H1 (cell line): ENCODE results near the gene ONECUT3. TPM values are rescaled to one million over a fixed set of nuclear protein-coding genes. Genes with fewer than 3 reads are reported as not detected.

Source experiments
- CTCF ChIA-PET: fragments of 300-600 bp; sonication (Branson Sonifier 250); formaldehyde crosslinking; loops from one replicate; lab custom pipeline; 2021; ENCODE audit not compliant: partially characterized antibody; lab: Charles Lee
- POLR2A ChIA-PET: fragments of 300-600 bp; sonication (Branson Sonifier 250); formaldehyde crosslinking; loops from one replicate; lab custom pipeline; 2021; ENCODE audit warnings: inconsistent platforms; ENCODE audit not compliant: partially characterized antibody; lab: Charles Lee
- DNase-seq, 2 experiments: peaks; one replicate each; pipeline versions ENCODE4 v3.0.0 to v3.0.0-alpha.2; 2010 to 2022; ENCODE audit warnings: low spot score in 2 of 2, low read depth in 1 of 2, mixed read lengths in 1 of 2
- FAIRE-seq: peaks from 2 replicates; lab custom pipeline; 2011; peaks lifted over from hg19 to GRCh38; lab: Jason Lieb, UNC
- H2AFZ ChIP-seq: 2 replicates; pipeline ENCODE4 v1.8.1; 2012; ENCODE audit warnings: low read length, inconsistent platforms
- H2AK5ac ChIP-seq: 2 replicates; pipeline ENCODE4 v1.6.1; 2013; ENCODE audit warnings: low read depth, low read length
- H2BK120ac ChIP-seq: replicated peaks from 2 replicates; pipeline ENCODE3; 2013; ENCODE audit warnings: low read depth, low read length, inconsistent platforms
- H2BK12ac ChIP-seq: 2 replicates; pipeline ENCODE4 v1.6.1; 2013; ENCODE audit warnings: low read depth, low read length
- H2BK15ac ChIP-seq: 2 replicates; pipeline ENCODE4 v1.6.1; 2013; ENCODE audit warnings: low read length
- H2BK20ac ChIP-seq: 2 replicates; pipeline ENCODE4 v1.6.1; 2013; ENCODE audit warnings: low read length
- H2BK5ac ChIP-seq: 2 replicates; pipeline ENCODE4 v1.6.1; 2013; ENCODE audit warnings: low read depth, low read length
- H3K14ac ChIP-seq: 2 replicates; pipeline ENCODE4 v1.6.1; 2013; ENCODE audit warnings: inconsistent platforms; ENCODE audit not compliant: insufficient read length
- H3K18ac ChIP-seq: 2 replicates; pipeline ENCODE4 v1.6.1; 2013; ENCODE audit warnings: low read length; ENCODE audit errors: extremely low read depth
- H3K23ac ChIP-seq: 2 replicates; pipeline ENCODE4 v1.6.1; 2013; ENCODE audit warnings: inconsistent platforms; ENCODE audit not compliant: insufficient read length
- H3K23me2 ChIP-seq: 2 replicates; pipeline ENCODE4 v1.6.1; 2013; ENCODE audit warnings: low read depth, low read length
- H3K27ac ChIP-seq: 2 replicates; pipeline ENCODE4 v1.6.1; 2011; ENCODE audit warnings: low read depth, low read length, inconsistent platforms
- H3K27me3 ChIP-seq, 4 experiments: replicated peaks in 1 of 4; 1 replicate in 1 of 4; 2 replicates in 3 of 4; pipeline versions ENCODE4 v1.6.1 to v1.8.1; 2011 to 2013; ENCODE audit warnings: low read length in 3 of 4, mild to moderate bottlenecking in 3 of 4, inconsistent platforms in 2 of 4, mixed read lengths in 2 of 4, moderate library complexity in 1 of 4; ENCODE audit not compliant: control insufficient read depth in 3 of 4, insufficient read depth in 3 of 4; ENCODE audit errors: extremely low read depth in 1 of 4
- H3K36me3 ChIP-seq, 4 experiments: 2 replicates each; pipeline versions ENCODE4 v1.6.1 to v1.8.1; 2011 to 2013; ENCODE audit warnings: mild to moderate bottlenecking in 4 of 4, low read length in 3 of 4, moderate library complexity in 2 of 4, control low read depth in 1 of 4, inconsistent platforms in 1 of 4; ENCODE audit not compliant: insufficient read depth in 4 of 4, control insufficient read depth in 2 of 4
- H3K4ac ChIP-seq: replicated peaks from 2 replicates; pipeline ENCODE3; 2013; ENCODE audit warnings: low read length, low read depth, mixed read lengths, inconsistent platforms; ENCODE audit not compliant: insufficient read length
- H3K4me1 ChIP-seq, 4 experiments: replicated peaks in 1 of 4; 1 replicate in 1 of 4; 2 replicates in 3 of 4; pipeline versions ENCODE4 v1.6.1 to v1.8.1; 2011 to 2013; ENCODE audit warnings: low read length in 3 of 4, inconsistent platforms in 2 of 4, mixed read lengths in 1 of 4; ENCODE audit not compliant: insufficient read depth in 4 of 4, control insufficient read depth in 3 of 4
- H3K4me2 ChIP-seq, 2 experiments: 2 replicates each; pipeline versions ENCODE4 v1.6.1 to v1.8.1; 2011 to 2013; ENCODE audit warnings: low read depth in 2 of 2, low read length in 2 of 2, control low read depth in 1 of 2, inconsistent platforms in 1 of 2, mild to moderate bottlenecking in 1 of 2; ENCODE audit not compliant: insufficient read depth in 1 of 2
- H3K4me3 ChIP-seq, 4 experiments: fragments of 200-600, 300-600 bp in 1 of 4; sonication (generic), shearing (Covaris generic), sonication (Bioruptor Twin) in 1 of 4; 2 replicates each; pipeline versions ENCODE4 v1.5.1 to v1.8.1; 2011 to 2016; ENCODE audit warnings: low read length in 4 of 4, low read depth in 3 of 4, control low read depth in 2 of 4, inconsistent platforms in 2 of 4, mild to moderate bottlenecking in 2 of 4, mixed read lengths in 1 of 4, moderate library complexity in 1 of 4; ENCODE audit not compliant: insufficient read depth in 2 of 4; ENCODE audit errors: extremely low read depth in 1 of 4
- H3K56ac ChIP-seq: replicated peaks from 2 replicates; pipeline ENCODE3; 2013; ENCODE audit warnings: low read depth, mild to moderate bottlenecking, mixed read lengths, low read length, inconsistent platforms; ENCODE audit not compliant: insufficient read length
- H3K79me1 ChIP-seq: 2 replicates; pipeline ENCODE4 v1.6.1; 2013; ENCODE audit warnings: low read depth, low read length, control low read depth
- H3K79me2 ChIP-seq, 2 experiments: 2 replicates each; pipeline versions ENCODE4 v1.6.1 to v1.8.1; 2012 to 2013; ENCODE audit warnings: low read length in 2 of 2, mild to moderate bottlenecking in 2 of 2, inconsistent platforms in 1 of 2; ENCODE audit not compliant: insufficient read depth in 2 of 2, control insufficient read depth in 1 of 2
- H3K9ac ChIP-seq, 4 experiments: replicated peaks in 1 of 4; 1 replicate in 1 of 4; 2 replicates in 3 of 4; pipeline versions ENCODE4 v1.6.1 to v1.8.1; 2011 to 2013; ENCODE audit warnings: low read depth in 3 of 4, low read length in 3 of 4, control low read depth in 2 of 4, mild to moderate bottlenecking in 2 of 4, moderate library complexity in 2 of 4, inconsistent platforms in 1 of 4; ENCODE audit errors: extremely low read depth in 1 of 4
- H3K9me3 ChIP-seq, 2 experiments: 2 replicates each; pipeline versions ENCODE4 v1.6.1 to v1.8.1; 2012 to 2013; ENCODE audit warnings: mild to moderate bottlenecking in 2 of 2, moderate library complexity in 2 of 2, control low read depth in 1 of 2, inconsistent platforms in 1 of 2, low read depth in 1 of 2, low read length in 1 of 2, mixed read lengths in 1 of 2; ENCODE audit not compliant: insufficient read depth in 2 of 2
- H4K20me1 ChIP-seq, 2 experiments: replicated peaks in 1 of 2; 2 replicates each; pipeline versions ENCODE3 to v1.8.1; 2011 to 2013; ENCODE audit warnings: inconsistent platforms in 2 of 2, low read length in 2 of 2, mild to moderate bottlenecking in 1 of 2; ENCODE audit not compliant: insufficient read depth in 2 of 2, control insufficient read depth in 1 of 2
- H4K5ac ChIP-seq: 2 replicates; pipeline ENCODE4 v1.6.1; 2013; ENCODE audit warnings: low read length, low read depth, mixed read lengths, inconsistent platforms; ENCODE audit not compliant: insufficient read length
- H4K8ac ChIP-seq: 2 replicates; pipeline ENCODE4 v1.8.0; 2013; ENCODE audit warnings: mild to moderate bottlenecking, moderate library complexity, low read length, inconsistent platforms; ENCODE audit not compliant: insufficient read depth; ENCODE audit errors: extremely low read depth
- H4K91ac ChIP-seq: replicated peaks from 2 replicates; pipeline ENCODE3; 2013; ENCODE audit warnings: low read length, mixed read lengths, inconsistent platforms; ENCODE audit not compliant: insufficient read length
- BACH1 ChIP-seq: IDR thresholded peaks from 2 replicates; pipeline ENCODE4 v1.6.1; 2012; ENCODE audit warnings: low read length, improper control_type of control experiment
- CEBPB ChIP-seq: IDR thresholded peaks from 2 replicates; pipeline ENCODE4 v1.6.1; 2012; ENCODE audit warnings: low read depth, low read length
- POLR2A ChIP-seq, 2 experiments: IDR thresholded peaks; 1 replicate in 1 of 2; 2 replicates in 1 of 2; pipeline ENCODE4 v1.6.1; 2011; ENCODE audit warnings: low read depth in 2 of 2, low read length in 2 of 2, mild to moderate bottlenecking in 2 of 2; ENCODE audit errors: control extremely low read depth in 1 of 2
- RNF2 ChIP-seq: fragments of 200-900, 300-1000 bp; sonication (generic); IDR thresholded peaks from 2 replicates; pipeline ENCODE4 v1.7.1; 2016; ENCODE audit warnings: borderline replicate concordance, low read depth, mild to moderate bottlenecking, antibody characterized with exemption, low read length; ENCODE audit not compliant: poor library complexity, severe bottlenecking; ENCODE audit errors: missing control alignments
- SP1 ChIP-seq: IDR thresholded peaks from 2 replicates; pipeline ENCODE4 v1.6.1; 2011; ENCODE audit warnings: low read depth, low read length
- SP2 ChIP-seq: IDR thresholded peaks from 2 replicates; pipeline ENCODE4 v1.6.1; 2012; ENCODE audit warnings: mild to moderate bottlenecking, low read length, inconsistent platforms
- TCF12 ChIP-seq: IDR thresholded peaks from 2 replicates; pipeline ENCODE4 v1.6.1; 2011; ENCODE audit warnings: low read depth, mild to moderate bottlenecking, low read length
- WGBS, 2 experiments: shearing (Covaris generic) in 1 of 2; methylation state at CpG; one replicate each; pipeline versions ENCODE4 v1.1.6 to v1.1.7; 2013 to 2015; ENCODE audit warnings: low lambda C conversion rate in 2 of 2, mixed read lengths in 2 of 2, inconsistent platforms in 1 of 2, low coverage in 1 of 2, missing lambda C conversion rate in 1 of 2; ENCODE audit not compliant: insufficient replicate concordance in 2 of 2, insufficient coverage in 1 of 2, insufficient read length in 1 of 2; ENCODE audit errors: extremely low coverage in 1 of 2, missing lambda C conversion rate in 1 of 2; 5-methylcytosine and 5-hydroxymethylcytosine counted together
- polyA plus RNA-seq, 7 experiments: library from polyadenylated mRNA; depleted of rRNA in 3 of 7; stranded (reverse) in 5 of 7; unstranded in 2 of 7; fragments of >200 nt in 5 of 7; fragments of 200-250 nt in 2 of 7; gene quantifications; 1 replicate in 5 of 7; 2 replicates in 1 of 7; 4 replicates in 1 of 7; pipeline versions ENCODE4 v1.2.1 to v1.2.3, GENCODE V29; 2011 to 2013; ENCODE audit warnings: missing spikeins in 2 of 7, mixed read lengths in 2 of 7
- total RNA-seq: library from RNA; stranded (reverse); fragmentation: NEBNext Ultra II Directional; extraction: Animal tissue kit (Norgen Biotek cat#: 25700); gene quantifications from 2 replicates; pipeline ENCODE4 v1.2.1, GENCODE V29; 2021

Gene ONECUT3
- total and polyA plus RNA-seq, 2 of the 8 experiments (the other 6 are each of a cell fraction or from before 2014, with no cell fraction given), result not detected

DNA sequence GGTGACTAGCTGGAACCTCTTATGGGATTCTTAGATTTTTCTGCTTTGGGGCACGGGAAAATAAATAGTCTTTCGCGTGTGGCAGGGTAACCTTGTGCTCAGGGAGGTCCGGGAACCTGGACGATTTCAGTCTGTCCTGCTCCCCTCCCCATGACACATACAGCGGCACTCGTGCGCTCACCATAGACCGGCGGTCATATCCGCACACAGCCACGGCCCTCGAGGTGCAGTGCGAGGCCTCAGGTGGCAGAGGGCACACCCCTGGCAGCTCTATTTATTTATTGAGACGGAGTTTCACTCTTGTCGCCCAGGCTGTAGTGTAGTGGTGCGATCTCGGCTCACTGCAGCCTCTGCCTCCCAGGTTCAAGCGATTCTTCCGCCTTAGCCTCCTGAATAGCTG is 3.0 kb downstream of the ONECUT3 start:
- peak overlapping the region; percentile 18; the same call in 1 of the 2 replicates for H2BK5ac ChIP-seq
- DNase-seq (no peak), FAIRE-seq (no peak)
- H3K36me3 ChIP-seq, result peaks cover 0 to 18% (median 0%) of the 10 kb centered on the region in 4 experiments; a peak in 1 of 8 replicates
- H2AFZ ChIP-seq, result no peak overlapping the region
- ChIA-PET CTCF (interaction anchor here (0.6 to 2.5 kb wide), 5 partner anchors 9 to 312 kb away, joined by 3 to 13 read pairs (median 3); no protein-coding TSS in a partner anchor), POLR2A (interaction anchor here (4.7 kb wide), 1 partner anchor 10 kb away, joined by 19 read pairs; no protein-coding TSS in a partner anchor)
- no peak overlapping the region; the same call in 1 of the 2 replicates for H2BK12ac ChIP-seq
- H3K23ac ChIP-seq, result no peak overlapping the region
- H2BK120ac ChIP-seq, result no peak overlapping the region
- H3K79me2 ChIP-seq, result no peaks in the 10 kb centered on the region
- peaks cover 0 to 32% (median 14%) of the 10 kb centered on the region in 4 experiments; a peak in 6 of 7 replicates for H3K4me1 ChIP-seq
- H3K18ac ChIP-seq, result peak overlapping the region; percentile 13
- no peak overlapping the region for H2BK15ac ChIP-seq
- peak; percentile 73 for TF ChIP-seq RNF2
- TF ChIP-seq CEBPB, result no peak
- no peak for TF ChIP-seq SP1
- no peak for TF ChIP-seq POLR2A (IDR thresholded peaks at IDR 0.05; ENCODE audit: control extremely low read depth in 1 of 2, low read depth in 2 of 2, low read length in 2 of 2)
- TF ChIP-seq BACH1, result no peak
- no peak for TF ChIP-seq TCF12
- TF ChIP-seq SP2, result no peak
- 16% methylated on average over 18 of the region's 20 CpGs; no CpG with 5 or more reads in 1 of the 2 experiments for WGBS, 2 experiments
- H3K14ac ChIP-seq, result no peak overlapping the region
- no peak overlapping the region for H3K27ac ChIP-seq
- H3K4ac ChIP-seq, result no peak overlapping the region
- no peak overlapping the region; the same call in 1 of the 2 replicates for H2AK5ac ChIP-seq
- peak overlapping the region; percentile 35; the same call in 1 of the 2 replicates for H4K8ac ChIP-seq
- peaks cover 12 to 34% of the 10 kb centered on the region in 2 experiments for H4K20me1 ChIP-seq
- H4K91ac ChIP-seq, result no peak overlapping the region
- peak overlapping the region in 1 of 2 experiments; percentile 55; a peak in 1 of 4 replicates for H3K4me2 ChIP-seq
- H3K9ac ChIP-seq, result no peak overlapping the region
- no peak overlapping the region for H3K4me3 ChIP-seq
- no peak overlapping the region for H4K5ac ChIP-seq
- H3K9me3 ChIP-seq, result no peaks in the 10 kb centered on the region
- H3K27me3 ChIP-seq, result peaks cover 98 to 99% (median 99%) of the 10 kb centered on the region in 4 experiments
- H3K23me2 ChIP-seq, result no peaks in the 10 kb centered on the region; the same call in 1 of the 2 replicates
- no peaks in the 10 kb centered on the region for H3K79me1 ChIP-seq
- H3K56ac ChIP-seq, result no peak overlapping the region
- H2BK20ac ChIP-seq, result no peak overlapping the region
